Right atrium auricular region (tissue), 2 donors: Measurements from ENCODE around the gene POLR3B. TPM values are rescaled to one million over a fixed set of nuclear protein-coding genes. Genes with fewer than 3 reads are reported as not detected.

Experiments used
- DNase-seq: peaks from one replicate; pipeline ENCODE4 v3.0.0-alpha.2; 2019; ENCODE audit warnings: low spot score
- H3K27ac ChIP-seq, 2 donors: fragments of 200-600 bp; sonication (generic); 1 replicate in 1 of 2; 2 replicates in 1 of 2; pipeline ENCODE4 v1.5.1; 2016 to 2019
- H3K27me3 ChIP-seq, 2 donors: fragments of 200-600 bp; sonication (generic); one replicate each; pipeline versions ENCODE4 v1.5.1 to v1.6.0; 2017 to 2019
- H3K36me3 ChIP-seq: fragments of 200-600 bp; sonication (generic); one replicate; pipeline ENCODE4 v1.5.1; 2016
- H3K4me1 ChIP-seq, 2 donors: fragments of 200-600 bp; sonication (generic); one replicate each; pipeline versions ENCODE4 v1.5.1 to v1.6.0; 2017 to 2019
- H3K4me3 ChIP-seq, 2 donors: fragments of 200-600 bp; sonication (generic); 1 replicate in 1 of 2; 2 replicates in 1 of 2; pipeline ENCODE4 v1.5.1; 2017 to 2019; ENCODE audit warnings: mild to moderate bottlenecking in 1 of 2, moderate library complexity in 1 of 2
- H3K9me3 ChIP-seq, 2 donors: fragments of 200-600 bp; sonication (generic); one replicate each; pipeline ENCODE4 v1.5.1; 2019
- total RNA-seq, 2 donors: library from RNA; depleted of rRNA; stranded (reverse); fragments of >200 nt; gene quantifications; one replicate each; pipeline ENCODE4 v1.1.0, GENCODE V29; 2016
- TF ChIP-seq, protein P1 (sequence below), 2 donors: fragments of 200-600 bp; sonication (generic); IDR thresholded peaks; one replicate each; pipeline ENCODE4 v1.5.1; 2019; ENCODE audit warnings: antibody characterized with exemption in 2 of 2

The POLR3B gene
- total RNA-seq, 2 donors from 2014 or later = 6.0 to 10.7 TPM

DNA sequence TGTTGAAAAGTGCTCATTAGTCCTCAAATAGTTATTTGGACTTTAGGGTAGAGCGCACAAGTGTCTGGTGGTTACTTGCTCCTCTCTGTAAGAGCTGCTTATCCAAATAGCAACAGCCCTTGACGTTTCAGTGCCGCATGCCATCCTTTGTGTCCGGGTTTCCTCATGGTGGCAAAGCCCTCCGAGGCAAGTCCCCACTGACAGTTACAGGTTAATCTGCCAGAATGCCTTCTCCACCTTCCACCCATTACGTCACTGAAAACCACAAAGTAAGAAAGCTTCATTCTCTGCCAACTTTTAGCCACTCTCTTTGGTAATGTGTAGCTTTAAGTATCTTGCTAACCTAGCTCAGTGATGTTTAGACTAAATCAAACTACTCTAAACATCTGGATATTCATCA lies 78.6 kb downstream of the POLR3B start:
- Histone ChIP-seq H3K36me3 (peaks cover 16% of the 10 kb centered on the region), H3K9me3 (no peaks in the 10 kb centered on the region), H3K27ac (no peak overlapping the region), H3K4me3 (no peak overlapping the region), H3K27me3 (no peaks in the 10 kb centered on the region), H3K4me1 (no peaks in the 10 kb centered on the region)
- TF ChIP-seq, protein P1, sequence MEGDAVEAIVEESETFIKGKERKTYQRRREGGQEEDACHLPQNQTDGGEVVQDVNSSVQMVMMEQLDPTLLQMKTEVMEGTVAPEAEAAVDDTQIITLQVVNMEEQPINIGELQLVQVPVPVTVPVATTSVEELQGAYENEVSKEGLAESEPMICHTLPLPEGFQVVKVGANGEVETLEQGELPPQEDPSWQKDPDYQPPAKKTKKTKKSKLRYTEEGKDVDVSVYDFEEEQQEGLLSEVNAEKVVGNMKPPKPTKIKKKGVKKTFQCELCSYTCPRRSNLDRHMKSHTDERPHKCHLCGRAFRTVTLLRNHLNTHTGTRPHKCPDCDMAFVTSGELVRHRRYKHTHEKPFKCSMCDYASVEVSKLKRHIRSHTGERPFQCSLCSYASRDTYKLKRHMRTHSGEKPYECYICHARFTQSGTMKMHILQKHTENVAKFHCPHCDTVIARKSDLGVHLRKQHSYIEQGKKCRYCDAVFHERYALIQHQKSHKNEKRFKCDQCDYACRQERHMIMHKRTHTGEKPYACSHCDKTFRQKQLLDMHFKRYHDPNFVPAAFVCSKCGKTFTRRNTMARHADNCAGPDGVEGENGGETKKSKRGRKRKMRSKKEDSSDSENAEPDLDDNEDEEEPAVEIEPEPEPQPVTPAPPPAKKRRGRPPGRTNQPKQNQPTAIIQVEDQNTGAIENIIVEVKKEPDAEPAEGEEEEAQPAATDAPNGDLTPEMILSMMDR (IDR thresholded peaks at IDR 0.05) = no peak
- no peak for DNase-seq

DNA sequence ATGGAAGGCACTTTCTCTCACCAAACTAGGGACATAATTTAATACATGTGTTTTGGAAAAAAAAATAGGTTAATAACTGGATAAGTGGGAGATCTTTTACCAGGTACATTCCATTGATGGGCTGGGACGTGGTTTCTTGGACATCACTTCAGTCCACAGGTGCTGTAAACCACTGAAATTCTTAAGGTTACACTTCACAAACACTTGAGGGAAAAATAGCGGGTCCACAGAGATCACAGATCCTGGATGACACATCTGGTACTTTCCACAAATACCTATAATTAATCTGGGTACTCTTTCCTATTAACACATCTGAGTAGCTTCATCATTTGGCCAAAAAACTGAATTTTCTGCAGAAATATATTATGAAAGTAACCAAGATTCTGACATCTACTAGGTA lies 85.0 kb downstream of the POLR3B start:
- no peak overlapping the region for H3K4me3 ChIP-seq
- H3K27me3 ChIP-seq = no peaks in the 10 kb centered on the region
- no peaks in the 10 kb centered on the region for H3K9me3 ChIP-seq
- no peak for DNase-seq
- H3K4me1 ChIP-seq = no peaks in the 10 kb centered on the region
- TF ChIP-seq, protein P1 (IDR thresholded peaks at IDR 0.05) = no peak
- H3K36me3 ChIP-seq = peaks cover 10% of the 10 kb centered on the region
- no peak overlapping the region for H3K27ac ChIP-seq

DNA sequence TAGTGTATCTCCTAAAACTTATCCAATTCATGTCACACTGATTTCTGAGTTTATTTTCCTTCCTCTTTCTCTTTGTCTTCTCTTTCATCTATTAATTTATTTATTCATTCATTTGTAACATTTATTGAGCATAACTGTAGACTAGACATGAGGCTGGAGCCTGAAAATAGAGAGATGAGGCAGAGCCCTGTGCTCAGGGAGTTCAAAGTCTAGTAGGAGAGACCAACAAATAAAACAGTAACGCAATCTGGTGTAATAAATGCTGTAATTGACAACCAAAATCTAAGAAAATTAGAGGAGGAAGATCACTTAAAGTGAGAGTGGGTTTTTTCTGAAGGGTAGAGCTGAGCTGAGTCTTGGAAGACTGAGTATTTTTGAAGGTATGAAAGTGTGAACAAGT lies 87.5 kb downstream of the POLR3B start:
- H3K36me3 ChIP-seq = peaks cover 6% of the 10 kb centered on the region

DNA sequence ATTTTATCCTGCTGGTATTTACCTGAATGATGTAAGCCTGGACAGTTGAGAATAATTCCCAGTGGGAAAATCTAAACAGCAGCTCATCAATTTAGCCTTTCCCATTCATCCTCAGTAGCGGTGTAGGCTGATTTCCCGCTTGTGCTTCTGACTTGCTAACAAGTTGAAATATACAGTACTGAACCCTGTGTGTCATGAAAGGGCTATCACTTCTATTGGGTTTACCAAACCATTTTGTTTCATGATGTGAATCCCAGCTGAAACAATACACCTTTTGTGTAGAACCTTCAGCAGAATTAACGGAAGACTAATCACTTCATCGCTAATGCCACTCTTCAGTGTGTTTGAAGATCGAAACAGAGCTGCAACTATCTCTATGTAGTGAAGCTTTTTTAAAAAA lies 88.4 kb downstream of the POLR3B start:
- no peaks in the 10 kb centered on the region for H3K4me1 ChIP-seq
- no peak for DNase-seq
- no peaks in the 10 kb centered on the region for H3K9me3 ChIP-seq

More for the DNA sequence above, 87.5 kb downstream of the POLR3B start:
- DNase-seq = no peak
- H3K9me3 ChIP-seq = no peaks in the 10 kb centered on the region
- no peaks in the 10 kb centered on the region for H3K27me3 ChIP-seq
- H3K4me1 ChIP-seq = no peaks in the 10 kb centered on the region
- no peak overlapping the region for H3K4me3 ChIP-seq
- H3K27ac ChIP-seq = no peak overlapping the region
- TF ChIP-seq, protein P1 (IDR thresholded peaks at IDR 0.05) = no peak

DNA sequence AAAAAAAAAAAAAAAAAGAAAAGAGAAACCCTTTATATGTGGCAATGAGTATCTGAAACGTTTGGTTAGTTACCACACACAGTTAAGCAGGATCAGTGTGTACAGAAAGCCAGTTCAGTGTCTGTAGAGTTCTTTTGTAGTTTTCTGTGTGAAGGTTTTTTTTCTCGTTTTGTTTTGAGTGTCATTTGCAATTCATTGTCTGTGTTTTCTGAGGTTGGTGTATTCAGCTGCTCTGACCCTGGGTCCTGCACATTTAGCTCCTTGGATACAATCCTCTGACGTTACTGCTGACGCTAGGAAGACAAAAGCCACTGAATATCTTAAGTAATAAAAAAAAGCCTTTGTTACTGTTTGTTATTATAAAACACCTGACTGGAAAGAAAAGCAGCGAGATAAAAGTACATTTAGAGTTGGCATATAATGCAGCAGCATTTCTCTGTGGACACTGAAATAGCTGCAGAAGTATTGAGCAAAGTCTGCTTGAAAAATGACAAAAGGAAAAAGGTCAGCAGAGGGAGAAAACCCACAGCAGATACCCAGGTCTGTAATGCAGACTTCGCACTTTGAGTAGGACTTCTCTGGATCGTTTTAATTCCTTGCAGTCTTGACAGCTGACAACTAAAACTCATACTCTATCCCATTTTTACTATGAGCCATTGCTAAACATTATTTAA lies 89.0 kb downstream of the POLR3B start:
- no peak overlapping the region for H3K27ac ChIP-seq
- TF ChIP-seq, protein P1 (IDR thresholded peaks at IDR 0.05) = no peak
- H3K27me3 ChIP-seq = no peaks in the 10 kb centered on the region
- H3K4me1 ChIP-seq = no peaks in the 10 kb centered on the region
- H3K4me3 ChIP-seq = no peak overlapping the region
- peaks cover 6% of the 10 kb centered on the region for H3K36me3 ChIP-seq
- no peak for DNase-seq
- no peaks in the 10 kb centered on the region for H3K9me3 ChIP-seq

More for the DNA sequence above, 88.4 kb downstream of the POLR3B start:
- TF ChIP-seq, protein P1 (IDR thresholded peaks at IDR 0.05) = no peak
- Histone ChIP-seq H3K4me3 (no peak overlapping the region), H3K27me3 (no peaks in the 10 kb centered on the region), H3K27ac (no peak overlapping the region), H3K36me3 (peaks cover 6% of the 10 kb centered on the region)

DNA sequence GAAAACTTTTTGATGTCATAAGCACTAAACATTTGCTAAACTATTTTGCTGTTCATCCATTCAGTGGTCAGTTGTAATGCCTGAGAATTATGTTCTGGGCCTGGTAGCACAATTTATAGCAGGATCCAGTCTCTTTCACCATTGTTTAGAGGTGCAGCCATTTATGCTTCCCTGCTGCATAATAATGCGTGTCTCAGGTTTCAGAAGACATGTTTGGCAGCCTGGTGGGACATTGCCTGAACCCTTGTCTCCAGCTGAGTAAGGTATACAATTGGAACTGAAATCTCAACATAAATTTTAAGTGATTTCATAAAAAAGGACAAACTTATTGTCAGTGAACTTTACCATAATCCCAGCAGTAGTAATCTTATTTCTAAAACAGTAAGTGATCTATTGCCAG lies 94.8 kb downstream of the POLR3B start:
- no peak overlapping the region for H3K4me3 ChIP-seq
- H3K27me3 ChIP-seq = no peaks in the 10 kb centered on the region
- no peak for DNase-seq
- TF ChIP-seq, protein P1 (IDR thresholded peaks at IDR 0.05) = no peak
- no peak overlapping the region for H3K27ac ChIP-seq
- H3K4me1 ChIP-seq = no peaks in the 10 kb centered on the region
- no peaks in the 10 kb centered on the region for H3K9me3 ChIP-seq
- H3K36me3 ChIP-seq = peaks cover 3% of the 10 kb centered on the region
